ENCODE results near the gene ELOB.

The ELOB gene

GRCh38 chr16:2815299-2815771, 38.3 kb upstream of the ELOB start:
- no peak for TF ChIP-seq CTCF (conservative IDR thresholded peaks at IDR 0.05)
- H3K27ac ChIP-seq = no peak overlapping the region

GRCh38 chr16:2814551-2815298, 37.6 kb upstream of the ELOB start:
- no peak for TF ChIP-seq CTCF (conservative IDR thresholded peaks at IDR 0.05)
- H3K27ac ChIP-seq = no peak overlapping the region

GRCh38 chr16:2813771-2814221, 36.7 kb upstream of the ELOB start:
- no peak for TF ChIP-seq CTCF (conservative IDR thresholded peaks at IDR 0.05)
- no peak overlapping the region for H3K27ac ChIP-seq

- no peak for TF ChIP-seq CTCF (conservative IDR thresholded peaks at IDR 0.05)
- H3K27ac ChIP-seq = no peak overlapping the region
These were observed 34.8 kb upstream of the ELOB start for GRCh38 chr16:2811703-2812471.

GRCh38 chr16:2810651-2811050, 33.6 kb upstream of the ELOB start:
- no peak for TF ChIP-seq CTCF (conservative IDR thresholded peaks at IDR 0.05)
- H3K27ac ChIP-seq = no peak overlapping the region

GRCh38 chr16:2809149-2809760, 32.2 kb upstream of the ELOB start:
- H3K27ac ChIP-seq = no peak overlapping the region
- no peak for TF ChIP-seq CTCF (conservative IDR thresholded peaks at IDR 0.05)

GRCh38 chr16:2808181-2808580, 31.1 kb upstream of the ELOB start:
- no peak overlapping the region for H3K27ac ChIP-seq
- TF ChIP-seq CTCF (conservative IDR thresholded peaks at IDR 0.05) = no peak

All from VCaP (cell line).